CD4-positive, alpha-beta T cell (primary cell): ENCODE measurements around the gene CRYGN. TPM values are rescaled to one million over a fixed set of nuclear protein-coding genes. Genes with fewer than 3 reads are reported as not detected.
A peak's percentile ranks its signal among the peaks of the same experiment; 100 is the strongest.

Experiments used
- ATAC-seq: fragments of 200-7000 bp; cut with Tn5 transposase; one replicate; pipeline ENCODE4 v1.10.0; 2022; ENCODE audit warnings: mild to moderate bottlenecking; ENCODE audit not compliant: poor library complexity
- CTCF ChIA-PET: fragments of 350-600 bp; sonication (Branson Sonifier 250); formaldehyde crosslinking; loops from one replicate; lab custom pipeline; 2021; ENCODE audit warnings: antibody characterized with exemption, inconsistent platforms; lab: Charles Lee
- POLR2A ChIA-PET: fragments of 350-600 bp; sonication (Branson Sonifier 250); formaldehyde crosslinking; loops from one replicate; lab custom pipeline; 2021; ENCODE audit warnings: antibody characterized with exemption, inconsistent platforms; lab: Charles Lee
- DNase-seq, 14 experiments: peaks; one replicate each; pipeline ENCODE4 v3.0.0-alpha.2; 2013 to 2020; ENCODE audit warnings: mixed read lengths in 2 of 14
- H3K27ac ChIP-seq, 2 donors: one replicate each; pipeline versions ENCODE4 v1.5.1 to v1.7.0; 2013; ENCODE audit warnings: low read length in 2 of 2, low read depth in 1 of 2, mild to moderate bottlenecking in 1 of 2
- H3K27me3 ChIP-seq, 2 experiments: 1 replicate in 1 of 2; 2 replicates in 1 of 2; pipeline versions ENCODE4 v1.6.1 to v1.7.0; 2013; ENCODE audit warnings: low read length in 2 of 2, control low read depth in 1 of 2, mild to moderate bottlenecking in 1 of 2, moderate library complexity in 1 of 2; ENCODE audit not compliant: insufficient read depth in 2 of 2, control insufficient read depth in 1 of 2
- H3K36me3 ChIP-seq: one replicate; pipeline ENCODE4 v1.6.1; 2013; ENCODE audit warnings: low read length, control low read depth; ENCODE audit not compliant: insufficient read depth
- H3K4me1 ChIP-seq: one replicate; pipeline ENCODE4 v1.6.1; 2013; ENCODE audit warnings: low read length, control low read depth; ENCODE audit not compliant: insufficient read depth
- H3K4me3 ChIP-seq: one replicate; pipeline ENCODE4 v1.5.1; 2013; ENCODE audit warnings: mild to moderate bottlenecking, low read length, moderate library complexity
- H3K9me3 ChIP-seq, 2 experiments: 1 replicate in 1 of 2; 2 replicates in 1 of 2; pipeline versions ENCODE4 v1.6.1 to v1.7.0; 2013; ENCODE audit warnings: low read length in 2 of 2, mild to moderate bottlenecking in 2 of 2, control low read depth in 1 of 2, moderate library complexity in 1 of 2; ENCODE audit not compliant: control insufficient read depth in 1 of 2, insufficient read depth in 1 of 2
- H3K27ac Mint-ChIP-seq: one replicate; pipeline ENCODE4 v1.8.0; 2020; ENCODE audit warnings: mixed read lengths
- H3K27me3 Mint-ChIP-seq: one replicate; pipeline ENCODE4 v1.8.0; 2021; ENCODE audit warnings: mixed read lengths
- H3K36me3 Mint-ChIP-seq: one replicate; pipeline ENCODE4 v1.8.0; 2021; ENCODE audit warnings: low read depth, mixed read lengths
- H3K4me1 Mint-ChIP-seq: one replicate; pipeline ENCODE4 v1.8.0; 2021; ENCODE audit warnings: low read depth, mixed read lengths
- H3K4me3 Mint-ChIP-seq: one replicate; pipeline ENCODE4 v1.8.0; 2020; ENCODE audit warnings: mild to moderate bottlenecking, mixed read lengths
- H3K9me3 Mint-ChIP-seq: one replicate; pipeline ENCODE4 v1.8.0; 2020; ENCODE audit warnings: mixed read lengths
- CTCF ChIP-seq: fragments of 200-600 bp; IDR thresholded peaks from one replicate; pipeline ENCODE4 v1.8.0; 2022; ENCODE audit warnings: antibody characterized with exemption, mild to moderate bottlenecking
- intact Hi-C, 2 experiments: fragments of 100-400 bp; cut with DNase I in 1 of 2; cut with micrococcal nuclease in 1 of 2; formaldehyde crosslinking; loops; one replicate each; pipeline versions ENCODE4 v1.15.1 to v1.9.0; 2023 to 2025; cut with DNase I, micrococcal nuclease
- total RNA-seq, 174 experiments: library from RNA in 2 of 174; stranded (reverse) in 2 of 174; gene quantifications; one replicate each; pipeline ENCODE4 v1.2.3 and lab custom pipeline; 2021 to 2026

The CRYGN gene
- total RNA-seq, 2 experiments from 2014 or later = 0.14 TPM; not detected in 1

- Mint-ChIP-seq H3K4me3 (no peak overlapping the region), H3K27ac (no peak overlapping the region), H3K9me3 (no peaks in the 10 kb centered on the region), H3K27me3 (peaks cover 4% of the 10 kb centered on the region), H3K4me1 (no peaks in the 10 kb centered on the region), H3K36me3 (no peaks in the 10 kb centered on the region)
- no peak for TF ChIP-seq CTCF
- intact Hi-C loops = loop anchor here in 1 of 2 experiments (5.0 kb wide), 2 partner anchors 177 to 302 kb away; no protein-coding TSS in a partner anchor
- CTCF ChIA-PET = no interaction called here
- POLR2A ChIA-PET = no interaction called here
- ATAC-seq = no peak
- Histone ChIP-seq H3K4me3 (no peak overlapping the region), H3K36me3 (no peaks in the 10 kb centered on the region), H3K27ac (no peak overlapping the region), H3K4me1 (peaks cover 10% of the 10 kb centered on the region), H3K27me3 (no peaks in the 10 kb centered on the region), H3K9me3 (no peaks in the 10 kb centered on the region)
- no peak for DNase-seq
Observed at GRCh38 chr7:151454932-151455530, 15.1 kb upstream of the CRYGN start.

GRCh38 chr7:151454305-151454704 lies 14.4 kb upstream of the CRYGN start:
- intact Hi-C loops = loop anchor here in 1 of 2 experiments (5.0 kb wide), 2 partner anchors 178 to 303 kb away; no protein-coding TSS in a partner anchor
- no peaks in the 10 kb centered on the region for H3K27me3 ChIP-seq
- Mint-ChIP-seq H3K9me3 (no peaks in the 10 kb centered on the region), H3K27ac (no peak overlapping the region), H3K4me3 (no peak overlapping the region), H3K4me1 (no peaks in the 10 kb centered on the region), H3K36me3 (no peaks in the 10 kb centered on the region), H3K27me3 (peaks cover 4% of the 10 kb centered on the region)
- no peaks in the 10 kb centered on the region for H3K9me3 ChIP-seq
- H3K36me3 ChIP-seq = no peaks in the 10 kb centered on the region
- H3K27ac ChIP-seq = no peak overlapping the region
- CTCF ChIA-PET = no interaction called here
- TF ChIP-seq CTCF = no peak
- peaks cover 10% of the 10 kb centered on the region for H3K4me1 ChIP-seq
- DNase-seq (no peak), ATAC-seq (no peak)
- POLR2A ChIA-PET = interaction anchor here (1.2 kb wide), 1 partner anchor 24 kb away, joined by 3 read pairs; no protein-coding TSS in a partner anchor
- no peak overlapping the region for H3K4me3 ChIP-seq

- POLR2A ChIA-PET = interaction anchor here (1.2 kb wide), 1 partner anchor 23 kb away, joined by 3 read pairs; no protein-coding TSS in a partner anchor
- H3K36me3 ChIP-seq = no peaks in the 10 kb centered on the region
- peaks cover 4% of the 10 kb centered on the region for H3K4me1 Mint-ChIP-seq
- CTCF ChIA-PET = no interaction called here
- TF ChIP-seq CTCF = no peak
- H3K27ac ChIP-seq = no peak overlapping the region
- H3K27me3 ChIP-seq = no peaks in the 10 kb centered on the region
- H3K9me3 Mint-ChIP-seq = no peaks in the 10 kb centered on the region
- H3K27ac Mint-ChIP-seq = no peak overlapping the region
- no peak overlapping the region for H3K4me3 Mint-ChIP-seq
- peaks cover 17% of the 10 kb centered on the region for H3K4me1 ChIP-seq
- no peaks in the 10 kb centered on the region for H3K36me3 Mint-ChIP-seq
- intact Hi-C loops = loop anchor here in 1 of 2 experiments (5.0 kb wide), 2 partner anchors 179 to 304 kb away; no protein-coding TSS in a partner anchor
- DNase-seq = peak in 1 of 14 experiments; percentile 45
- H3K9me3 ChIP-seq = no peaks in the 10 kb centered on the region
- ATAC-seq = no peak
- H3K27me3 Mint-ChIP-seq = peaks cover 4% of the 10 kb centered on the region
- no peak overlapping the region for H3K4me3 ChIP-seq
Observed at GRCh38 chr7:151453326-151453791, 13.4 kb upstream of the CRYGN start.
